ENCODE data around the gene ASRGL1. TPM values are rescaled to one million over a fixed set of nuclear protein-coding genes. Genes with fewer than 3 reads are reported as not detected.

The ASRGL1 gene
- total and polyA plus RNA-seq, 2 donors (not counting 1 experiment from before 2014, with no cell fraction given): 0.49 to 1.3 TPM

DNA sequence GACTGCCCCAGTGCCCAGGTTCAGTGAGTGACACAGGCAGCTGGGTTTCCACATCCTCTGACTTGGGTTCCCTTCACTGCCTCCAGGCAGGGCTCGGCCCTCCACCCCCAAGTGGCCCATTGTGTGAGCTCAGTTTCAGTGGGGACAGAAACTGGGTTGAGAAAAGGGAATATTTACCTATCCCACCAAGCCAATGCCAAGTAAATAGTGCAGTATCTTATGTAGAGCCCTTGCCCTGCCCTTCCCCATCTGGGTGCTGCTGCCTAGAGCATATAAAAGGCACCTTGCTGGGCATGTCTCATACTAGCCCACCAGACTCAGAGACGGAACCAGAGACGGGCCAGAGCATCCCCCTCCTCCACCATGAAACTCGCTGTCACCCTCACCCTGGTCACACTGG is 81.5 kb downstream of the ASRGL1 start, which contains the start of gene SCGB1A1:
SCGB1A1 (plus strand) TSS at position 301 of the 400 bp plus-strand sequence; CDS start at position 364, 63 bp downstream.
- Histone ChIP-seq H3K79me2 (ENCODE audit: control insufficient read depth, insufficient read depth, low read length) (no peaks in the 10 kb centered on the region), H3K4me1 (ENCODE audit: control insufficient read depth in 2 of 2, insufficient read depth in 2 of 2, low read length in 2 of 2) (no peaks in the 10 kb centered on the region), H3K4me3 (ENCODE audit: control extremely low read depth in 1 of 5, extremely low read depth in 1 of 5, insufficient read depth in 1 of 5, low read depth in 2 of 5, low read length in 4 of 5) (no peak within 1 kb of the TSS), H3K4me2 (replicated peaks; ENCODE audit: low read depth, low read length, poor library complexity, severe bottlenecking) (no peak within 1 kb of the TSS), H4K20me1 (ENCODE audit: control insufficient read depth, insufficient read depth, low read length, poor library complexity, severe bottlenecking) (no peaks in the 10 kb centered on the region), H3K27ac (ENCODE audit: low read length in 2 of 2) (no peak within 1 kb of the TSS), H3K36me3 (replicated peaks in 1 of 2; ENCODE audit: control extremely low read depth in 1 of 2, control insufficient read depth in 1 of 2, extremely low read depth in 1 of 2, insufficient read depth in 2 of 2, low read length in 1 of 2) (no peaks in the 10 kb centered on the region), H3K27me3 (replicated peaks in 1 of 4; ENCODE audit: control extremely low read depth in 1 of 4, control insufficient read depth in 3 of 4, insufficient read depth in 4 of 4, low read length in 3 of 4) (peaks cover 0 to 1% (median 0%) of the 10 kb centered on the region in 4 experiments), H3K9ac (ENCODE audit: low read length) (no peak within 1 kb of the TSS), H3K9me3 (ENCODE audit: control extremely low read depth in 1 of 3, control insufficient read depth in 2 of 3, insufficient read depth in 1 of 3, low read length in 2 of 3) (no peaks in the 10 kb centered on the region), H2AFZ (ENCODE audit: insufficient read depth, low read depth, low read length, poor library complexity, severe bottlenecking) (no peak within 1 kb of the TSS)
- TF ChIP-seq, protein P1, sequence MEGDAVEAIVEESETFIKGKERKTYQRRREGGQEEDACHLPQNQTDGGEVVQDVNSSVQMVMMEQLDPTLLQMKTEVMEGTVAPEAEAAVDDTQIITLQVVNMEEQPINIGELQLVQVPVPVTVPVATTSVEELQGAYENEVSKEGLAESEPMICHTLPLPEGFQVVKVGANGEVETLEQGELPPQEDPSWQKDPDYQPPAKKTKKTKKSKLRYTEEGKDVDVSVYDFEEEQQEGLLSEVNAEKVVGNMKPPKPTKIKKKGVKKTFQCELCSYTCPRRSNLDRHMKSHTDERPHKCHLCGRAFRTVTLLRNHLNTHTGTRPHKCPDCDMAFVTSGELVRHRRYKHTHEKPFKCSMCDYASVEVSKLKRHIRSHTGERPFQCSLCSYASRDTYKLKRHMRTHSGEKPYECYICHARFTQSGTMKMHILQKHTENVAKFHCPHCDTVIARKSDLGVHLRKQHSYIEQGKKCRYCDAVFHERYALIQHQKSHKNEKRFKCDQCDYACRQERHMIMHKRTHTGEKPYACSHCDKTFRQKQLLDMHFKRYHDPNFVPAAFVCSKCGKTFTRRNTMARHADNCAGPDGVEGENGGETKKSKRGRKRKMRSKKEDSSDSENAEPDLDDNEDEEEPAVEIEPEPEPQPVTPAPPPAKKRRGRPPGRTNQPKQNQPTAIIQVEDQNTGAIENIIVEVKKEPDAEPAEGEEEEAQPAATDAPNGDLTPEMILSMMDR (IDR thresholded peaks at IDR 0.05): no peak
- TF ChIP-seq EZH2 (IDR thresholded peaks at IDR 0.05; ENCODE audit: borderline replicate concordance, insufficient read depth, low read depth, low read length, poor library complexity, severe bottlenecking): no peak
- ChIA-PET POLR2A (interaction anchor here (0.7 kb wide), 1 partner anchor 126 kb away, joined by 3 read pairs; no protein-coding TSS in a partner anchor), CTCF (interaction anchor here (1.3 kb wide), 1 partner anchor 8 kb away, joined by 3 read pairs; no protein-coding TSS in a partner anchor)
- ATAC-seq (ENCODE audit: low read depth): no peak
- Mint-ChIP-seq H3K9me3 (ENCODE audit: insufficient read depth) (no peaks in the 10 kb centered on the region), H3K27ac (no peak within 1 kb of the TSS), H3K4me3 (no peak within 1 kb of the TSS), H3K4me1 (no peaks in the 10 kb centered on the region), H3K27me3 (peaks cover 11% of the 10 kb centered on the region)
- intact Hi-C loops (cut with micrococcal nuclease): no loop called here
- DNase-seq: no peak
- 81% methylated on average over 3 of the region's 4 CpGs for WGBS (ENCODE audit: insufficient coverage)

DNA sequence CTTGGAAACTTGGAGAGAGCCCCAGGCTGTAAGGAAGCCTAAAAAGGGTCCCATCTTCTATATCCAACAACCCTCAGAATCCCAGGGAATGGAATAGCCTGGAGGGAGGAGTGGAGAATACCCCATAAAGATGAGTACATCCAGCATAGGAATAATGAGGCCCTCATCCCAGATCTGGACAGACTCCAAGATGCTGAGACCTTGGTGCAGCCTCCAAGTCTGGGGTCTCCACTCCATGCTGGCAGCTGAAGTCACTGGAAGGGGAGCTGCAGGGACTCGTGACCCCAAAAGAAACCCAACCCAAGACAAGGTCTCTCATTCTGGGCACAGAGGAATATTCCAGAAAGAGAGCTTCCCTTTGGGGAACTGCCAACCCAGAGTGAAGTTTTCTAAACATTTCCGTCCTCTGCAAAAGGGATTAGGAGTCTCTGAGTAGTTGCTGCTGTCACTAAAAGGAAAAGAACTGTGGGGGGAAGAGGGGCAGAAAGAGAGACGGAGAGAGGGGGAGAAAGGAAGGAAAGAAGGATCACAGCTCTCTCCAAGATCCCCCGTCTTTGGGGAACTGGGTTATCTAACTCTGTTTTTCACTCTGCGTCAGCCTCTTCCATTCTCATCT is 82.2 kb downstream of the ASRGL1 start:
- Mint-ChIP-seq H3K4me1 (no peaks in the 10 kb centered on the region), H3K27ac (no peak overlapping the region), H3K9me3 (ENCODE audit: insufficient read depth) (no peaks in the 10 kb centered on the region), H3K27me3 (peaks cover 11% of the 10 kb centered on the region), H3K4me3 (no peak overlapping the region)
- TF ChIP-seq, protein P1 (IDR thresholded peaks at IDR 0.05): no peak
- no peak for TF ChIP-seq EZH2 (IDR thresholded peaks at IDR 0.05; ENCODE audit: borderline replicate concordance, insufficient read depth, low read depth, low read length, poor library complexity, severe bottlenecking)
- intact Hi-C loops (cut with micrococcal nuclease): no loop called here
- H3K9ac ChIP-seq (ENCODE audit: low read length): no peak overlapping the region
- no peak for DNase-seq
- H3K4me1 ChIP-seq (ENCODE audit: control insufficient read depth in 2 of 2, insufficient read depth in 2 of 2, low read length in 2 of 2): peaks cover 1 to 2% of the 10 kb centered on the region in 2 donors
- peaks cover 0 to 2% (median 0%) of the 10 kb centered on the region in 4 experiments for H3K27me3 ChIP-seq (replicated peaks in 1 of 4; ENCODE audit: control extremely low read depth in 1 of 4, control insufficient read depth in 3 of 4, insufficient read depth in 4 of 4, low read length in 3 of 4)
- no peak for ATAC-seq (ENCODE audit: low read depth)
- H3K4me3 ChIP-seq (ENCODE audit: control extremely low read depth in 1 of 5, extremely low read depth in 1 of 5, insufficient read depth in 1 of 5, low read depth in 2 of 5, low read length in 4 of 5): no peak overlapping the region
- 72% methylated on average over 2 of the region's 5 CpGs for WGBS (ENCODE audit: insufficient coverage)
- no peaks in the 10 kb centered on the region for H3K79me2 ChIP-seq (ENCODE audit: control insufficient read depth, insufficient read depth, low read length)
- POLR2A ChIA-PET: no interaction called here
- H4K20me1 ChIP-seq (ENCODE audit: control insufficient read depth, insufficient read depth, low read length, poor library complexity, severe bottlenecking): no peaks in the 10 kb centered on the region
- no peaks in the 10 kb centered on the region for H3K9me3 ChIP-seq (ENCODE audit: control extremely low read depth in 1 of 3, control insufficient read depth in 2 of 3, insufficient read depth in 1 of 3, low read length in 2 of 3)
- H2AFZ ChIP-seq (ENCODE audit: insufficient read depth, low read depth, low read length, poor library complexity, severe bottlenecking): no peak overlapping the region
- CTCF ChIA-PET: interaction anchor here (1.3 to 11.8 kb wide), 3 partner anchors 8 to 141 kb away, joined by 3 to 339 read pairs (median 207); no protein-coding TSS in a partner anchor
- H3K4me2 ChIP-seq (replicated peaks; ENCODE audit: low read depth, low read length, poor library complexity, severe bottlenecking): no peak overlapping the region
- no peak overlapping the region for H3K27ac ChIP-seq (ENCODE audit: low read length in 2 of 2)
- H3K36me3 ChIP-seq (replicated peaks in 1 of 2; ENCODE audit: control extremely low read depth in 1 of 2, control insufficient read depth in 1 of 2, extremely low read depth in 1 of 2, insufficient read depth in 2 of 2, low read length in 1 of 2): no peaks in the 10 kb centered on the region
